Liver (tissue), 9 donors: Measurements from ENCODE around the gene PNLIPRP2. TPM values are rescaled to one million over a fixed set of nuclear protein-coding genes. Genes with fewer than 3 reads are reported as not detected.

Experiments used
- DNase-seq: peaks from one replicate; pipeline ENCODE4 v3.0.0-alpha.2; 2017; ENCODE audit warnings: low spot score
- H3K27ac ChIP-seq, 2 donors: one replicate each; pipeline ENCODE4 v1.7.0; 2013; ENCODE audit warnings: inconsistent platforms in 2 of 2, low read length in 2 of 2, control low read depth in 1 of 2, low read depth in 1 of 2, mild to moderate bottlenecking in 1 of 2
- H3K27me3 ChIP-seq, 4 donors: one replicate each; pipeline versions ENCODE4 v1.6.1 to v1.7.0; 2013; ENCODE audit warnings: low read length in 3 of 4, inconsistent platforms in 1 of 4, mild to moderate bottlenecking in 1 of 4, moderate library complexity in 1 of 4; ENCODE audit not compliant: control insufficient read depth in 4 of 4, insufficient read depth in 4 of 4
- H3K36me3 ChIP-seq, 4 donors: one replicate each; pipeline versions ENCODE4 v1.6.1 to v1.7.0; 2013; ENCODE audit warnings: low read length in 3 of 4, mild to moderate bottlenecking in 3 of 4, low read depth in 1 of 4, moderate library complexity in 1 of 4; ENCODE audit not compliant: control insufficient read depth in 4 of 4, insufficient read depth in 3 of 4
- H3K4me1 ChIP-seq, 4 donors: one replicate each; pipeline versions ENCODE4 v1.6.1 to v1.7.0; 2013; ENCODE audit warnings: low read length in 3 of 4, mild to moderate bottlenecking in 3 of 4, moderate library complexity in 1 of 4; ENCODE audit not compliant: control insufficient read depth in 4 of 4, insufficient read depth in 4 of 4
- H3K4me3 ChIP-seq, 3 donors: one replicate each; pipeline versions ENCODE4 v1.6.1 to v1.7.0; 2013; ENCODE audit warnings: low read length in 3 of 3, control low read depth in 1 of 3, low read depth in 1 of 3, mild to moderate bottlenecking in 1 of 3
- H3K9ac ChIP-seq, 2 donors: one replicate each; pipeline ENCODE4 v1.7.0; 2013; ENCODE audit warnings: low read length in 2 of 2, mild to moderate bottlenecking in 2 of 2, moderate library complexity in 2 of 2, control low read depth in 1 of 2, low read depth in 1 of 2
- H3K9me3 ChIP-seq, 4 donors: one replicate each; pipeline versions ENCODE4 v1.6.1 to v1.7.0; 2013; ENCODE audit warnings: low read length in 3 of 4; ENCODE audit not compliant: control insufficient read depth in 4 of 4
- ATF3 ChIP-seq: IDR thresholded peaks from 2 replicates; pipeline ENCODE4 v1.6.1; 2016; ENCODE audit warnings: antibody characterized with exemption
- CTCF ChIP-seq: fragments of 150-350 bp; IDR thresholded peaks from 2 replicates; pipeline ENCODE4 v1.5.1; 2017; ENCODE audit warnings: improper control_type of control experiment, low read depth, low read length; ENCODE audit not compliant: missing input control
- EGR1 ChIP-seq, 2 donors: IDR thresholded peaks; 2 replicates each; pipeline ENCODE4 v1.6.1; 2016 to 2018; ENCODE audit warnings: antibody characterized with exemption in 2 of 2, low read depth in 2 of 2
- FOXA2 ChIP-seq: IDR thresholded peaks from 2 replicates; pipeline ENCODE4 v1.6.1; 2016; ENCODE audit warnings: antibody characterized with exemption
- GABPA ChIP-seq, 2 donors: IDR thresholded peaks in 1 of 2; conservative IDR thresholded peaks in 1 of 2; 2 replicates each; pipeline ENCODE4 v1.6.1; 2016; ENCODE audit warnings: antibody characterized with exemption in 2 of 2, mild to moderate bottlenecking in 1 of 2, moderate library complexity in 1 of 2
- HNF4A ChIP-seq, 2 donors: conservative IDR thresholded peaks; 2 replicates each; pipeline ENCODE4 v1.6.1; 2016; ENCODE audit warnings: antibody characterized with exemption in 2 of 2, mild to moderate bottlenecking in 2 of 2
- HNF4G ChIP-seq: IDR thresholded peaks from 2 replicates; pipeline ENCODE4 v1.6.1; 2016; ENCODE audit warnings: antibody characterized with exemption
- MAX ChIP-seq: IDR thresholded peaks from 2 replicates; pipeline ENCODE4 v1.6.1; 2016; ENCODE audit warnings: antibody characterized with exemption
- NR2F2 ChIP-seq: IDR thresholded peaks from 2 replicates; pipeline ENCODE4 v1.6.1; 2016; ENCODE audit warnings: antibody characterized with exemption
- RAD21 ChIP-seq, 2 donors: IDR thresholded peaks; 2 replicates each; pipeline ENCODE4 v1.6.1; 2016; ENCODE audit warnings: antibody characterized with exemption in 2 of 2, mild to moderate bottlenecking in 2 of 2
- REST ChIP-seq: IDR thresholded peaks from 2 replicates; pipeline ENCODE4 v1.6.1; 2016; ENCODE audit warnings: antibody characterized with exemption, mild to moderate bottlenecking
- RXRA ChIP-seq, 2 donors: IDR thresholded peaks; 2 replicates each; pipeline ENCODE4 v1.6.1; 2017 to 2018; ENCODE audit warnings: antibody characterized with exemption in 2 of 2, mild to moderate bottlenecking in 1 of 2
- SP1 ChIP-seq: IDR thresholded peaks from 2 replicates; pipeline ENCODE4 v1.6.1; 2018; ENCODE audit warnings: antibody characterized with exemption, mild to moderate bottlenecking
- TAF1 ChIP-seq: conservative IDR thresholded peaks from 2 replicates; pipeline ENCODE4 v1.6.1; 2016; ENCODE audit warnings: antibody characterized with exemption, mild to moderate bottlenecking
- YY1 ChIP-seq: IDR thresholded peaks from 2 replicates; pipeline ENCODE4 v1.6.1; 2016; ENCODE audit warnings: antibody characterized with exemption, mild to moderate bottlenecking
- ZBTB33 ChIP-seq: IDR thresholded peaks from 2 replicates; pipeline ENCODE4 v1.6.1; 2016; ENCODE audit warnings: antibody characterized with exemption
- WGBS: extraction: QIAGEN DNeasy Blood & Tissue Kit; methylation state at CpG from one replicate; pipeline ENCODE4 v1.1.7; 2013; 5-methylcytosine and 5-hydroxymethylcytosine counted together
- polyA plus RNA-seq, 2 donors: library from polyadenylated mRNA; stranded (reverse) in 1 of 2; unstranded in 1 of 2; fragments of 200-250 nt in 1 of 2; fragments of >200 nt in 1 of 2; fragmentation: Nextera tagmentation in 1 of 2; extraction: Ambion mirVana in 1 of 2; gene quantifications; one replicate each; pipeline versions ENCODE4 v1.2.1 to v1.2.3, GENCODE V29; 2013 to 2015
- total RNA-seq, 2 donors: library from RNA; depleted of rRNA; stranded (reverse); fragments of >200 nt; gene quantifications; one replicate each; pipeline ENCODE4 v1.2.3, GENCODE V29; 2014
- donor health status: healthy.
- donor health status: healthy.
- donor health status: healthy.
- donor health status: healthy.
- donor health status: healthy.

Gene PNLIPRP2
- total and polyA plus RNA-seq, 4 donors, result not detected

- H3K27me3 ChIP-seq, result no peaks in the 10 kb centered on the region
- no peaks in the 10 kb centered on the region for H3K36me3 ChIP-seq
- no peaks in the 10 kb centered on the region for H3K9me3 ChIP-seq
- no peak overlapping the region for H3K9ac ChIP-seq
- no peak overlapping the region for H3K4me3 ChIP-seq
- H3K27ac ChIP-seq, result no peak overlapping the region
- DNase-seq, result no peak
- TF ChIP-seq EGR1 (IDR thresholded peaks at IDR 0.05; ENCODE audit: low read depth in 2 of 2), result no peak
- no peak for TF ChIP-seq SP1
- no peak for TF ChIP-seq HNF4A (conservative IDR thresholded peaks at IDR 0.05)
- TF ChIP-seq MAX, result no peak
- no peak for TF ChIP-seq ATF3
- no peak for TF ChIP-seq HNF4G
- WGBS, result 94% methylated on average over 15 of the region's 15 CpGs
- H3K4me1 ChIP-seq, result no peaks in the 10 kb centered on the region
These were observed 58.6 kb downstream of the PNLIPRP2 start for GRCh38 chr10:116679351-116679750.

- Histone ChIP-seq H3K4me1 (no peaks in the 10 kb centered on the region), H3K9ac (no peak overlapping the region), H3K36me3 (no peaks in the 10 kb centered on the region), H3K27ac (no peak overlapping the region), H3K4me3 (no peak overlapping the region), H3K27me3 (no peaks in the 10 kb centered on the region), H3K9me3 (no peaks in the 10 kb centered on the region)
- no peak for TF ChIP-seq HNF4A (conservative IDR thresholded peaks at IDR 0.05)
- TF ChIP-seq HNF4G, result no peak
- DNase-seq, result no peak
- 88% methylated on average over 9 of the region's 9 CpGs for WGBS
These were observed 62.4 kb downstream of the PNLIPRP2 start for GRCh38 chr10:116683166-116683565.

- no peak overlapping the region for H3K4me3 ChIP-seq
- no peaks in the 10 kb centered on the region for H3K27me3 ChIP-seq
- H3K4me1 ChIP-seq, result no peaks in the 10 kb centered on the region
- H3K9ac ChIP-seq, result no peak overlapping the region
- WGBS, result 96% methylated on average over 11 of the region's 11 CpGs
- TF ChIP-seq YY1 (no peak), NR2F2 (no peak), HNF4G (no peak), RAD21 (IDR thresholded peaks at IDR 0.05) (no peak), TAF1 (no peak), GABPA (IDR thresholded peaks at IDR 0.05 in 1 of 2, conservative IDR thresholded peaks at IDR 0.05 in 1 of 2) (no peak), EGR1 (IDR thresholded peaks at IDR 0.05; ENCODE audit: low read depth in 2 of 2) (no peak), FOXA2 (no peak), HNF4A (conservative IDR thresholded peaks at IDR 0.05) (no peak), ZBTB33 (no peak), RXRA (IDR thresholded peaks at IDR 0.05) (no peak), ATF3 (no peak), REST (no peak), CTCF (no peak), SP1 (no peak)
- no peaks in the 10 kb centered on the region for H3K36me3 ChIP-seq
- no peaks in the 10 kb centered on the region for H3K9me3 ChIP-seq
- DNase-seq, result no peak
- H3K27ac ChIP-seq, result no peak overlapping the region
These were observed 63.1 kb downstream of the PNLIPRP2 start for GRCh38 chr10:116683821-116684220.
